DOHH2 (cell line): ENCODE results near the gene TUBB1.

ENCODE experiments used
- H3F3A ChIP-seq: fragments of 200-600 bp; sonication (generic), shearing (Covaris generic); 2 replicates; pipeline ENCODE4 v1.6.0; 2016; ENCODE audit warnings: antibody characterized with exemption, mild to moderate bottlenecking; ENCODE audit not compliant: control insufficient read depth, insufficient read depth
- H3K27ac ChIP-seq: fragments of 200-600 bp; sonication (generic); 2 replicates; pipeline ENCODE4 v1.5.1; 2014; ENCODE audit warnings: low read depth, mild to moderate bottlenecking, low read length, moderate library complexity
- H3K27me3 ChIP-seq: fragments of 200-600 bp; sonication (generic); 2 replicates; pipeline ENCODE4 v1.6.1; 2014; ENCODE audit warnings: mild to moderate bottlenecking, low read length, mixed read lengths; ENCODE audit not compliant: control insufficient read depth
- H3K36me3 ChIP-seq: fragments of 200-600 bp; sonication (generic); 2 replicates; pipeline ENCODE4 v1.6.1; 2014; ENCODE audit warnings: mild to moderate bottlenecking, low read length, moderate library complexity, mixed read lengths; ENCODE audit not compliant: control insufficient read depth
- H3K4me1 ChIP-seq: fragments of 200-600 bp; sonication (generic); 2 replicates; pipeline ENCODE4 v1.6.1; 2014; ENCODE audit warnings: mild to moderate bottlenecking, low read length, mixed read lengths; ENCODE audit not compliant: control insufficient read depth
- H3K4me2 ChIP-seq: fragments of 200-600 bp; sonication (generic); 2 replicates; pipeline ENCODE4 v1.6.0; 2014; ENCODE audit warnings: mild to moderate bottlenecking, low read length, moderate library complexity
- H3K4me3 ChIP-seq: fragments of 200-600 bp; sonication (generic); 2 replicates; pipeline ENCODE4 v1.5.1; 2014; ENCODE audit warnings: mild to moderate bottlenecking, low read length, mixed read lengths
- H3K79me2 ChIP-seq: fragments of 200-600 bp; sonication (generic); 2 replicates; pipeline ENCODE4 v1.6.1; 2014; ENCODE audit warnings: mild to moderate bottlenecking, low read length, mixed read lengths; ENCODE audit not compliant: control insufficient read depth
- H3K9me2 ChIP-seq: fragments of 200-600 bp; sonication (generic); replicated peaks from 2 replicates; pipeline ENCODE4 v1.6.1; 2014; ENCODE audit warnings: mild to moderate bottlenecking, low read length, mixed read lengths; ENCODE audit not compliant: control insufficient read depth
- H3K9me3 ChIP-seq: fragments of 200-600 bp; sonication (generic); 2 replicates; pipeline ENCODE4 v1.6.1; 2014; ENCODE audit warnings: antibody characterized with exemption, low read length, mixed read lengths; ENCODE audit not compliant: control insufficient read depth, insufficient read depth
- H4K20me1 ChIP-seq: fragments of 200-600 bp; sonication (generic); 2 replicates; pipeline ENCODE4 v1.6.0; 2014; ENCODE audit warnings: low read depth, mild to moderate bottlenecking, antibody characterized with exemption, low read length, moderate library complexity; ENCODE audit not compliant: control insufficient read depth, insufficient read depth
- CTCF ChIP-seq: fragments of 200-600 bp; sonication (generic); IDR thresholded peaks from one replicate; pipeline ENCODE4 v1.5.1; 2014; ENCODE audit warnings: antibody characterized with exemption, mild to moderate bottlenecking, low read depth, low read length; ENCODE audit not compliant: poor library complexity, severe bottlenecking
- EZH2phosphoT487 ChIP-seq: fragments of 200-600 bp; sonication (generic); IDR thresholded peaks from 2 replicates; pipeline ENCODE4 v1.6.1; 2017; ENCODE audit warnings: borderline replicate concordance, mild to moderate bottlenecking, antibody characterized with exemption, low read length, moderate library complexity, mixed read lengths

TUBB1 gene

DNA sequence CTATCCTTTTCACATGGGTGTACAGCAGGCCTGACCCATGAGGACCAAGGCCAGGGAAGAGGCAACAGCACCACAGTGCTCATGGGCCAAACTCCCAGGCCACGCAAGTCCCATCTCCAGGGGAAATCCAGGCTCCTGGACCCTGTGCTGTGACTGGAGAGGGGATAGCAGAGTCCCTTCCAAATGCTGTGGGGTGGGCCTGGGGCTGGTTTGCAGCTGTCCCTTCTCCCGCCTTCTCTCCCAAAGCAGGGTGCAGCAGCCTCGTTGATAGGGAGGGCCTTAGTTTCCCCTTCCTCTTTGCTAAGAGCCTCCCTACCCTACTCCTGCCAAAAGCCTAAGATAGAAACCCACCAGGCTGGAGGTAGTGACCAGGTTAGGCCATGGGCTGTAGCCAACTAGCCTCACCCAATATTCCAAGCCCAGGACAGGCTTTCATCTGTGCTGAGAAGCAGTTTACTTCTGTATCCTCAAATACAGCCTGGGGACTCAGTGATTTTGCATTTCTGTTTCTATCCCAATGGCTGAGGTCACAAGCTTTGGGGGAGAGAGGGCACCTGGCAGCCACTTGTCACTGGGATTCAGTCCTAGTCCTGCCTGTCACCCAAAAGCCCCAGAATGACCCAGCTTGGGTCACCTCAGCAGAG is 13.6 kb upstream of the TUBB1 start:
- Histone ChIP-seq H3K27ac (peak overlapping the region; percentile 88), H3K27me3 (no peaks in the 10 kb centered on the region), H3K4me3 (peak overlapping the region; percentile 84), H3K9me2 (no peaks in the 10 kb centered on the region), H3K9me3 (no peaks in the 10 kb centered on the region), H3F3A (peaks cover 9% of the 10 kb centered on the region), H3K4me2 (peak overlapping the region; percentile 91), H3K36me3 (peaks cover 53% of the 10 kb centered on the region), H4K20me1 (peaks cover 16% of the 10 kb centered on the region; the same call in 1 of the 2 replicates), H3K4me1 (peaks cover 62% of the 10 kb centered on the region), H3K79me2 (peaks cover 56% of the 10 kb centered on the region)
- TF ChIP-seq EZH2phosphoT487 (no peak), CTCF (no peak)

GRCh38 chr20:59006167-59006863 is 12.9 kb upstream of the TUBB1 start:
- H3K27ac ChIP-seq: peak overlapping the region; percentile 88
- TF ChIP-seq EZH2phosphoT487 (no peak), CTCF (no peak)

DNA sequence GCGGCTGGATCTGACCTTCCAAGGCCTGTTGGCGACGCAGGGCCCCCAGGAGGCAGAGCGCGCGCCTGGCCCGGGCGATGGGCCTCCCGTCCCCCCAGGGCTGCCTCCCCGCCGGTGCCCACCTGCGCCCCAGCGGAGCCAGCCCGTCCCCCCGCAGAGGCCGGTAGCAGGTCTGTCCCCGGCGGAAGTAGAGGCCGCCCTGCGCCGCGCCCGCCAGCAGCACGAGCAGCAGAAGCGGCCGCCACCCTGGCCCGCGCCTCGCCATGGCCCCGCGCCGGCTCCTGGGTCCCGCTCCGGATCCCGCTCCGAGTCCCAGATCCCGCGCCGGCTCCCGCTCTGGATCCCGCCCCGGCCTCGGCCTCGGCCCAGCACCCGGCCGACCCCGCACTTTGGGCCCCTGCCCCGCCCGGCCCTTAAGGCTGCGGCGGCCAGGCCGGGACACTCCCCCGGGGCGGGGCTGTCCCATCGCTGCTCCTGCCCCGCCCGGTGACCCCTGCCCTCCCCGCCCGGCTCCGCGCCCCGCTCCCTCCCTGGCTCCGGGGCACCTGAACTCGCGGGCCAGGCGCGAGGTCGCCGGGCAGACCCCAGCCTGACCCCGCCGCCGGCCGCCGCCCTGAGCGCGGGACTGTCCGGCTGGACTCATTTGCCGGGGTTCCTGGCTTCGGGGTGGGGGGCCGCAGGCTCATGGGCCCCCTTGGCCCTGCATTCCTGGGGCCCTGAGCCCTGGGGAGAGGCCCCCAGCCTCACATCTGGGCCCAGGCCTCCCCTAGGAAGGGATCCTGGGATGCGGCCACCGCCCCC is 12.2 kb upstream of the TUBB1 start, which contains the start of gene CTSZ:
TSS of gene CTSZ (minus strand) at position 391 of the 801 bp plus-strand sequence. CDS start at position 265, 126 bp downstream.
- H3K9me2 ChIP-seq: no peaks in the 10 kb centered on the region
- peak within 1 kb of the TSS; percentile 88 for H3K27ac ChIP-seq
- H3K36me3 ChIP-seq: peaks cover 39% of the 10 kb centered on the region
- peaks cover 67% of the 10 kb centered on the region for H3K4me1 ChIP-seq
- no peak for TF ChIP-seq EZH2phosphoT487
- TF ChIP-seq CTCF: no peak
- no peaks in the 10 kb centered on the region for H3K27me3 ChIP-seq
- peak within 1 kb of the TSS; percentile 91 for H3K4me2 ChIP-seq
- peaks cover 9% of the 10 kb centered on the region for H3F3A ChIP-seq
- peak within 1 kb of the TSS; percentile 84 for H3K4me3 ChIP-seq
- H4K20me1 ChIP-seq: peaks cover 16% of the 10 kb centered on the region; the same call in 1 of the 2 replicates
- H3K79me2 ChIP-seq: peaks cover 48% of the 10 kb centered on the region
- no peaks in the 10 kb centered on the region for H3K9me3 ChIP-seq

More at GRCh38 chr20:59006167-59006863, 12.9 kb upstream of the TUBB1 start:
- Histone ChIP-seq H4K20me1 (peaks cover 16% of the 10 kb centered on the region; the same call in 1 of the 2 replicates), H3K36me3 (peaks cover 46% of the 10 kb centered on the region), H3K27me3 (no peaks in the 10 kb centered on the region), H3K79me2 (peaks cover 54% of the 10 kb centered on the region), H3F3A (peaks cover 9% of the 10 kb centered on the region), H3K4me2 (peak overlapping the region; percentile 91), H3K4me3 (peak overlapping the region; percentile 84), H3K9me2 (no peaks in the 10 kb centered on the region), H3K4me1 (peaks cover 65% of the 10 kb centered on the region), H3K9me3 (no peaks in the 10 kb centered on the region)
